PC-9 (cell line): ENCODE results near the gene ADAMTS2. TPM values are rescaled to one million over a fixed set of nuclear protein-coding genes. Genes with fewer than 3 reads are reported as not detected.
"Not testable (repeated sequence)": the region's sequence is repeated elsewhere in the genome, so short reads cannot be mapped to it uniquely, and the experiment has no call there.

Experiments
- BruUV-seq: library from RNA; stranded (reverse); fragments of 400-500 nt; replicated peaks from 2 replicates; lab custom pipeline; 2021; lab: Mats Ljungman, UMichigan
- CTCF ChIA-PET: fragments of 300-600 bp; sonication (Branson Sonifier 250); formaldehyde crosslinking; loops from one replicate; lab custom pipeline; 2022; ENCODE audit warnings: antibody characterized with exemption; lab: Charles Lee
- POLR2A ChIA-PET: fragments of 300-600 bp; sonication (Branson Sonifier 250); formaldehyde crosslinking; loops from one replicate; lab custom pipeline; 2022; ENCODE audit warnings: antibody characterized with exemption; ENCODE audit not compliant: unreplicated experiment; lab: Charles Lee
- DNase-seq, 2 experiments: peaks; one replicate each; pipeline versions ENCODE4 v3.0.0 to v3.0.0-alpha.2; 2015 to 2022; ENCODE audit warnings: mixed read lengths in 1 of 2
- H2AFZ ChIP-seq: fragments of 200-600 bp; sonication (generic); 2 replicates; pipeline ENCODE4 v1.8.1; 2017; ENCODE audit warnings: antibody characterized with exemption
- H3F3A ChIP-seq: fragments of 200-600 bp; sonication (generic); 2 replicates; pipeline ENCODE4 v1.8.1; 2017; ENCODE audit warnings: antibody characterized with exemption, mild to moderate bottlenecking, low read depth; ENCODE audit not compliant: insufficient read depth
- H3K27ac ChIP-seq: fragments of 200-600 bp; sonication (generic); 2 replicates; pipeline ENCODE4 v1.6.1; 2016; ENCODE audit warnings: mixed run types
- H3K27me3 ChIP-seq: fragments of 200-600 bp; sonication (generic); 2 replicates; pipeline ENCODE4 v1.6.1; 2016; ENCODE audit warnings: low read depth, mixed run types; ENCODE audit not compliant: insufficient read depth
- H3K36me3 ChIP-seq: fragments of 200-600 bp; sonication (generic); 2 replicates; pipeline ENCODE4 v1.6.1; 2016; ENCODE audit warnings: low read depth, mixed run types
- H3K4me1 ChIP-seq: fragments of 200-600 bp; sonication (generic); replicated peaks from 2 replicates; pipeline ENCODE4 v1.6.1; 2016; ENCODE audit warnings: mixed run types; ENCODE audit not compliant: insufficient read depth
- H3K4me2 ChIP-seq: fragments of 200-600 bp; sonication (generic); 2 replicates; pipeline ENCODE4 v1.6.1; 2017; ENCODE audit warnings: mixed run types
- H3K4me3 ChIP-seq: fragments of 200-600 bp; sonication (generic); 2 replicates; pipeline ENCODE4 v1.6.1; 2016; ENCODE audit warnings: mixed run types
- H3K79me2 ChIP-seq: fragments of 200-600 bp; sonication (generic); 2 replicates; pipeline ENCODE4 v1.6.1; 2017; ENCODE audit warnings: low read depth, mixed run types
- H3K9me2 ChIP-seq: fragments of 200-600 bp; sonication (generic); 2 replicates; pipeline ENCODE4 v1.8.1; 2017; ENCODE audit warnings: mild to moderate bottlenecking; ENCODE audit not compliant: insufficient read depth
- H3K9me3 ChIP-seq: fragments of 200-600 bp; sonication (generic); 2 replicates; pipeline ENCODE4 v1.8.1; 2016; ENCODE audit warnings: low read depth; ENCODE audit not compliant: insufficient read depth
- H4K20me1 ChIP-seq: fragments of 200-600 bp; sonication (generic); 2 replicates; pipeline ENCODE4 v1.8.1; 2017; ENCODE audit not compliant: insufficient read depth
- EZH2 ChIP-seq: fragments of 200-600 bp; sonication (generic); IDR thresholded peaks from 2 replicates; pipeline ENCODE4 v1.8.0; 2017; ENCODE audit warnings: antibody characterized with exemption, low read depth
- intact Hi-C: fragments of 100-400 bp; cut with micrococcal nuclease; formaldehyde crosslinking; loops from one replicate; pipeline ENCODE4 v1.10.0; 2022; ENCODE audit not compliant: unreplicated experiment
- total RNA-seq: library from RNA; stranded (reverse); gene quantifications from 2 replicates; pipeline ENCODE4 v1.2.3, GENCODE V29; 2021
- TF ChIP-seq, protein P1 (sequence below): fragments of 200-600 bp; sonication (generic); conservative IDR thresholded peaks from 2 replicates; pipeline ENCODE4 v1.6.1; 2017; ENCODE audit warnings: mixed run types, antibody characterized with exemption, mild to moderate bottlenecking, moderate library complexity

Gene ADAMTS2
- total RNA-seq, 1 experiment from 2014 or later, result not detected

DNA sequence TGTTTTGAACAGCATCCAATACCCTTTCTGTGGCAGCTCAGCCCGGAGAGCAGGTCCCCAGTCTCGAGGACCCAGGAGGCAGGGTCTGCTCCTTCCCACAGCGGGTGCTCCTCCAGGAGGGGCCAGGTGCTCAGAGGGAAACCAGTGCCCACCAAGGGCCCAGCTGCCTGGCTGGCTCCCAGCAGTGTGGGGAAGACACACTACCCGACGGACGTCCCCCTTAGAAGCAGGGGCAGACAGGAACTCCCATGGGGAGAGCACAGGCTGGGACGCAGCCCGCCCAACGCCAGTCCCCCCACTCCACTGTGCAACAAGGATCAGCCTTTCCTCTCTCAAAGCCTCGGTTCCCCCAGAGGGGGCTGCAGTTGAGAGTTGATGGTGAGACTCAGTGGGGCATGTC is 57.6 kb downstream of the ADAMTS2 start:
- ChIA-PET CTCF (no interaction called here), POLR2A (no interaction called here)
- no peaks in the 10 kb centered on the region for H3K9me3 ChIP-seq
- no peaks in the 10 kb centered on the region for H3F3A ChIP-seq
- no peak overlapping the region for H2AFZ ChIP-seq
- H4K20me1 ChIP-seq, result no peaks in the 10 kb centered on the region
- no peaks in the 10 kb centered on the region for H3K4me1 ChIP-seq
- H3K27me3 ChIP-seq, result peaks cover 90% of the 10 kb centered on the region
- no peak overlapping the region for H3K4me3 ChIP-seq
- TF ChIP-seq EZH2, result no peak
- TF ChIP-seq, protein P1, sequence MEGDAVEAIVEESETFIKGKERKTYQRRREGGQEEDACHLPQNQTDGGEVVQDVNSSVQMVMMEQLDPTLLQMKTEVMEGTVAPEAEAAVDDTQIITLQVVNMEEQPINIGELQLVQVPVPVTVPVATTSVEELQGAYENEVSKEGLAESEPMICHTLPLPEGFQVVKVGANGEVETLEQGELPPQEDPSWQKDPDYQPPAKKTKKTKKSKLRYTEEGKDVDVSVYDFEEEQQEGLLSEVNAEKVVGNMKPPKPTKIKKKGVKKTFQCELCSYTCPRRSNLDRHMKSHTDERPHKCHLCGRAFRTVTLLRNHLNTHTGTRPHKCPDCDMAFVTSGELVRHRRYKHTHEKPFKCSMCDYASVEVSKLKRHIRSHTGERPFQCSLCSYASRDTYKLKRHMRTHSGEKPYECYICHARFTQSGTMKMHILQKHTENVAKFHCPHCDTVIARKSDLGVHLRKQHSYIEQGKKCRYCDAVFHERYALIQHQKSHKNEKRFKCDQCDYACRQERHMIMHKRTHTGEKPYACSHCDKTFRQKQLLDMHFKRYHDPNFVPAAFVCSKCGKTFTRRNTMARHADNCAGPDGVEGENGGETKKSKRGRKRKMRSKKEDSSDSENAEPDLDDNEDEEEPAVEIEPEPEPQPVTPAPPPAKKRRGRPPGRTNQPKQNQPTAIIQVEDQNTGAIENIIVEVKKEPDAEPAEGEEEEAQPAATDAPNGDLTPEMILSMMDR, result no peak
- BruUV-seq, result no TSS peak
- H3K9me2 ChIP-seq, result no peaks in the 10 kb centered on the region
- H3K4me2 ChIP-seq, result no peak overlapping the region
- DNase-seq, result no peak
- H3K79me2 ChIP-seq, result no peaks in the 10 kb centered on the region
- intact Hi-C loops, result no loop called here
- no peak overlapping the region for H3K27ac ChIP-seq
- no peaks in the 10 kb centered on the region for H3K36me3 ChIP-seq

DNA sequence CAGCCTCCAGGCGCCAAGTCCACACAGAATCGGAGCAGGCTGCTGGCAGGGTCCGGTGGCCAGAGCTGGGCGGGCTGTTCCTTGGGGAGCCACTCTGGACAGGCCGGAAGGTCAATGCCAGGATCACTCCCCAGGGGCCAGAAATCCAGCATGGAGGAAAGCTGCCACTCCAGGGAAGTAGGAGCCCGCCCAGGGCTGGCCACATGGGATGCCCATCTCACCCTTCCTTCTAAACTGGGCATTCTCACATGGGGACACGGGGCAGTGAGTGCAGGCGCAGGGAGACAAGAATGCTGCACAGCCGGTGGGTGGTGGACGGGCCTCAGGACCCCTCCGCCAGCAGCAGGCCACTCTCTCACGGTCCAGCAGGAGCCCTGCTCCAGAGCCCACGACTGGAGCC is 58.2 kb downstream of the ADAMTS2 start:
- no peaks in the 10 kb centered on the region for H3K36me3 ChIP-seq
- no peak overlapping the region for H3K4me3 ChIP-seq
- TF ChIP-seq, protein P1, result no peak
- no peak for TF ChIP-seq EZH2
- CTCF ChIA-PET, result no interaction called here
- no peaks in the 10 kb centered on the region for H3K79me2 ChIP-seq
- DNase-seq, result no peak
- no peaks in the 10 kb centered on the region for H4K20me1 ChIP-seq
- no peak overlapping the region for H3K27ac ChIP-seq
- H3K4me1 ChIP-seq, result no peaks in the 10 kb centered on the region
- no peak overlapping the region for H3K4me2 ChIP-seq
- BruUV-seq, result no TSS peak
- H2AFZ ChIP-seq, result no peak overlapping the region
- H3F3A ChIP-seq, result no peaks in the 10 kb centered on the region
- intact Hi-C loops, result no loop called here
- POLR2A ChIA-PET, result no interaction called here
- no peaks in the 10 kb centered on the region for H3K9me2 ChIP-seq
- H3K9me3 ChIP-seq, result no peaks in the 10 kb centered on the region
- H3K27me3 ChIP-seq, result peaks cover 90% of the 10 kb centered on the region

DNA sequence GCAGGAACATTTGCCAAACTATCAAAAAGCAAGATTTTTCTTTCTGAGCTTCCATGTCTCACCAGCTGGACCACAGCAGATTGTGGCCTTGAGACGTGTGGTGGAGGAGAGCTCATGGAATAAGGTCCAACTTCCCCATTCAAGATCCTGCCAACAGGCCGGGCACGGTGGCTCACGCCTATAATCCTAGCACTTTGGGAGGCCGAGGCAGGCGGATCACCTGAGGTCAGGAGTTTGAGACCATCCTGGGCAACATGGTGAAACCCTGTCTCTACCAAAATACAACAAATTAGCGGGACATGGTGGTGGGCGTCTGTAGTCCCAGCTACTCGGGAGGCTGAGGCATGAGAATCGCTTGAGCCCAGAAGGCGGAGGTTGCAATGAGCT is 59.5 kb downstream of the ADAMTS2 start:
- POLR2A ChIA-PET, intact Hi-C loops, H3K4me1 ChIP-seq, BruUV-seq, H3K9me3 ChIP-seq, H3K9me2 ChIP-seq, H3K4me3 ChIP-seq, H2AFZ ChIP-seq, H3F3A ChIP-seq, H3K36me3 ChIP-seq, CTCF ChIA-PET, DNase-seq, H3K79me2 ChIP-seq, H4K20me1 ChIP-seq, H3K27ac ChIP-seq, H3K4me2 ChIP-seq: not testable (repeated sequence)
- peaks cover 86% of the 10 kb centered on the region for H3K27me3 ChIP-seq
